GM12878 (cell line): ENCODE results near the gene SEBOX. TPM values are rescaled to one million over a fixed set of nuclear protein-coding genes. Genes with fewer than 3 reads are reported as not detected.

ENCODE experiments used
- ATAC-seq: fragments of 200-7000 bp; cut with Tn5 transposase; 3 replicates; pipeline ENCODE4 v1.9.1; 2020; ENCODE audit warnings: mild to moderate bottlenecking, moderate library complexity
- BruUV-seq: library from RNA; stranded (reverse); fragments of 400-500 nt; replicated peaks from 2 replicates; lab custom pipeline; 2021; lab: Mats Ljungman, UMichigan
- CTCF ChIA-PET: fragments of 300-600 bp; sonication (Branson Sonifier 250); formaldehyde crosslinking; extraction: SDS; loops from one replicate; lab custom pipeline; 2021; ENCODE audit warnings: inconsistent platforms; lab: Yijun Ruan, JAX
- POLR2A ChIA-PET: fragments of 350-600 bp; formaldehyde crosslinking; extraction: SDS; loops from one replicate; lab custom pipeline; 2021; ENCODE audit warnings: inconsistent platforms; lab: Charles Lee
- RAD21 ChIA-PET: fragments of 300-600 bp; sonication (Branson Sonifier 250); formaldehyde crosslinking; loops from one replicate; lab custom pipeline; 2023; ENCODE audit warnings: antibody characterized with exemption; ENCODE audit not compliant: unreplicated experiment; lab: Charles Lee
- SMC1A ChIA-PET: fragments of 300-600 bp; sonication (Branson Sonifier 250); formaldehyde crosslinking; loops from one replicate; lab custom pipeline; 2023; ENCODE audit not compliant: unreplicated experiment, uncharacterized antibody; lab: Charles Lee
- DNase-seq: peaks from one replicate; pipeline ENCODE4 v3.0.0-alpha.2; 2011; ENCODE audit warnings: low read depth, low spot score
- FAIRE-seq: peaks from 3 replicates; lab custom pipeline; 2011; peaks lifted over from hg19 to GRCh38; lab: Jason Lieb, UNC
- H2AFZ ChIP-seq: 2 replicates; pipeline ENCODE4 v1.6.0; 2011; ENCODE audit warnings: low read depth, low read length, control low read depth; ENCODE audit not compliant: control insufficient read depth
- H3K27ac ChIP-seq: 2 replicates; pipeline ENCODE4 v1.5.1; 2011; ENCODE audit warnings: control low read depth; ENCODE audit not compliant: control insufficient read depth, insufficient read depth
- H3K27me3 ChIP-seq, 2 experiments: replicated peaks in 1 of 2; 2 replicates each; pipeline versions ENCODE4 v1.6.0 to v1.6.1; 2011; ENCODE audit warnings: low read length in 1 of 2; ENCODE audit not compliant: control insufficient read depth in 2 of 2, insufficient read depth in 2 of 2
- H3K36me3 ChIP-seq, 2 experiments: 2 replicates each; pipeline ENCODE4 v1.5.1; 2011; ENCODE audit warnings: low read length in 1 of 2; ENCODE audit not compliant: control insufficient read depth in 2 of 2, insufficient read depth in 2 of 2
- H3K4me1 ChIP-seq: 2 replicates; pipeline ENCODE4 v1.6.1; 2011; ENCODE audit warnings: mild to moderate bottlenecking, low read length, moderate library complexity, mixed read lengths; ENCODE audit not compliant: control insufficient read depth, insufficient read depth
- H3K4me2 ChIP-seq: 2 replicates; pipeline ENCODE4 v1.6.0; 2011; ENCODE audit warnings: control low read depth; ENCODE audit not compliant: control insufficient read depth, insufficient read depth
- H3K4me3 ChIP-seq: fragments of 200-600 bp; sonication (generic); 2 replicates; pipeline ENCODE4 v1.5.1; 2016
- H3K79me2 ChIP-seq: 2 replicates; pipeline ENCODE4 v1.6.0; 2011; ENCODE audit warnings: low read length; ENCODE audit not compliant: control insufficient read depth, insufficient read depth
- H3K9ac ChIP-seq: 2 replicates; pipeline ENCODE4 v1.8.0; 2011; ENCODE audit warnings: low read length, control low read depth, mixed read lengths; ENCODE audit not compliant: control insufficient read depth, insufficient read depth
- H3K9me3 ChIP-seq: replicated peaks from 3 replicates; pipeline ENCODE4 v1.5.1; 2011; ENCODE audit warnings: mild to moderate bottlenecking, low read length; ENCODE audit not compliant: control insufficient read depth, insufficient read depth
- H4K20me1 ChIP-seq: 2 replicates; pipeline ENCODE4 v1.6.0; 2011; ENCODE audit not compliant: control insufficient read depth, insufficient read depth
- ASH2L ChIP-seq: fragments of 300-600, 200-600 bp; sonication (generic); IDR thresholded peaks from 2 replicates; pipeline ENCODE4 v1.6.1; 2017; ENCODE audit warnings: low read depth, mild to moderate bottlenecking, borderline replicate concordance
- BHLHE40 ChIP-seq, 2 experiments: fragments of 450-650 bp in 1 of 2; IDR thresholded peaks; 2 replicates each; pipeline ENCODE4 v1.6.1; 2011 to 2017; ENCODE audit warnings: low read depth in 2 of 2, borderline replicate concordance in 1 of 2, improper control_type of control experiment in 1 of 2, low read length in 1 of 2, mild to moderate bottlenecking in 1 of 2
- FOXM1 ChIP-seq: IDR thresholded peaks from 2 replicates; pipeline ENCODE4 v1.6.1; 2012; ENCODE audit warnings: low read depth, mild to moderate bottlenecking, inconsistent platforms, low read length, moderate library complexity
- HDAC6 ChIP-seq: fragments of 200-600 bp; sonication (generic); IDR thresholded peaks from one replicate; pipeline ENCODE4 v1.8.0; 2017; ENCODE audit warnings: antibody characterized with exemption; ENCODE audit not compliant: unreplicated experiment
- HDGF ChIP-seq: fragments of 450-650 bp; IDR thresholded peaks from 2 replicates; pipeline ENCODE4 v1.6.1; 2016; ENCODE audit warnings: antibody characterized with exemption
- IRF4 ChIP-seq: IDR thresholded peaks from 2 replicates; pipeline ENCODE4 v1.6.1; 2011; ENCODE audit warnings: low read depth, low read length
- MLLT1 ChIP-seq: fragments of 450-650 bp; IDR thresholded peaks from 2 replicates; pipeline ENCODE4 v1.6.1; 2016; ENCODE audit warnings: mild to moderate bottlenecking
- PBX3 ChIP-seq: IDR thresholded peaks from 2 replicates; pipeline ENCODE4 v1.6.1; 2011; ENCODE audit warnings: mild to moderate bottlenecking, low read depth, low read length, moderate library complexity; ENCODE audit not compliant: insufficient replicate concordance
- REST ChIP-seq: IDR thresholded peaks from 2 replicates; pipeline ENCODE4 v1.6.1; 2012; ENCODE audit warnings: mild to moderate bottlenecking, low read depth, low read length
- TCF7 ChIP-seq: IDR thresholded peaks from 2 replicates; pipeline ENCODE4 v1.6.1; 2014; ENCODE audit warnings: antibody characterized with exemption, borderline replicate concordance
- YBX1 ChIP-seq: fragments of 450-650 bp; IDR thresholded peaks from 2 replicates; pipeline ENCODE4 v1.6.1; 2016; ENCODE audit warnings: antibody characterized with exemption
- ZNF687 ChIP-seq: fragments of 450-650 bp; IDR thresholded peaks from 2 replicates; pipeline ENCODE4 v1.6.1; 2017; ENCODE audit warnings: mild to moderate bottlenecking, moderate library complexity
- WGBS: methylation state at CpG from one replicate; pipeline ENCODE4 v1.1.6; 2016; ENCODE audit warnings: low lambda C conversion rate; ENCODE audit not compliant: insufficient replicate concordance, insufficient coverage; ENCODE audit errors: missing lambda C conversion rate; 5-methylcytosine and 5-hydroxymethylcytosine counted together
- in situ Hi-C: fragments of 300-500 bp; cut with MboI; formaldehyde crosslinking; loops from 9 replicates; pipeline ENCODE4 v1.14.3; 2018; ENCODE audit warnings: mixed read lengths
- intact Hi-C: fragments of 100-400 bp; cut with micrococcal nuclease; formaldehyde crosslinking; loops from one replicate; pipeline ENCODE4 v1.14.2; 2022; ENCODE audit not compliant: unreplicated experiment
- polyA plus RNA-seq, 11 experiments: library from polyadenylated mRNA; depleted of rRNA in 4 of 11; unstranded in 6 of 11; stranded (reverse) in 5 of 11; fragments of >200 nt; fragmentation: Nextera tagmentation in 4 of 11; fragmentation: Illumina TruSeq in 1 of 11; extraction: Ambion mirVana in 4 of 11; extraction: Trizol in 1 of 11; gene quantifications; 1 replicate in 1 of 11; 2 replicates in 10 of 11; pipeline versions ENCODE4 v1.2.1 to v1.2.3, GENCODE V29; 2011 to 2016; ENCODE audit warnings: inconsistent platforms in 2 of 11, missing spikeins in 2 of 11, low read depth in 1 of 11
- total RNA-seq, 4 experiments: library from RNA; depleted of rRNA in 3 of 4; stranded (reverse); fragments of >200 nt in 3 of 4; fragmentation: Illumina TruSeq in 1 of 4; extraction: Trizol in 1 of 4; gene quantifications; 2 replicates each; pipeline versions ENCODE4 v1.2.1 to v1.2.3, GENCODE V29; 2013 to 2021

The SEBOX gene
- total and polyA plus RNA-seq, 10 of the 15 experiments (the other 5 are each of a cell fraction or from before 2014, with no cell fraction given), result not detected

GRCh38 chr17:28395968-28396367 lies 31.0 kb upstream of the SEBOX start:
- BruUV-seq, result no TSS peak
- RAD21 ChIA-PET, result no interaction called here
- in situ Hi-C loops (no loop called here), intact Hi-C loops (no loop called here)
- CTCF ChIA-PET, result interaction anchor here (1.7 kb wide), 1 partner anchor 20 kb away, joined by 3 read pairs; no protein-coding TSS in a partner anchor
- Histone ChIP-seq H3K36me3 (peaks cover 1 to 6% of the 10 kb centered on the region in 2 experiments; a peak in 3 of 4 replicates), H3K9ac (no peak overlapping the region), H3K4me2 (no peak overlapping the region), H2AFZ (no peak overlapping the region), H3K9me3 (no peaks in the 10 kb centered on the region), H3K4me1 (no peaks in the 10 kb centered on the region), H3K79me2 (no peaks in the 10 kb centered on the region), H3K27ac (no peak overlapping the region), H4K20me1 (no peaks in the 10 kb centered on the region), H3K4me3 (no peak overlapping the region), H3K27me3 (no peaks in the 10 kb centered on the region)
- 78% methylated on average over 6 of the region's 6 CpGs for WGBS
- SMC1A ChIA-PET, result no interaction called here
- DNase-seq (no peak), FAIRE-seq (no peak), ATAC-seq (no peak)
- POLR2A ChIA-PET, result no interaction called here
- TF ChIP-seq FOXM1 (no peak), IRF4 (no peak), YBX1 (no peak), PBX3 (no peak), ZNF687 (no peak), MLLT1 (no peak), REST (no peak), TCF7 (no peak), HDAC6 (no peak), HDGF (no peak), ASH2L (no peak), BHLHE40 (IDR thresholded peaks at IDR 0.05; ENCODE audit: borderline replicate concordance in 1 of 2, low read depth in 2 of 2, low read length in 1 of 2) (no peak)
